ENCODE results near the gene UNC119.
"Not testable (repeated sequence)": the region's sequence is repeated elsewhere in the genome, so short reads cannot be mapped to it uniquely, and the experiment has no call there.

UNC119 gene

GRCh38 chr17:28552176-28552999, at the start of gene UNC119:
TSS of gene UNC119 (minus strand) at chr17:28552624. CDS start at chr17:28552557, 67 bp downstream.
- peak; percentile 51 to 59 for DNase-seq

- DNase-seq, result peak; percentile 64 to 71
These were observed 47.1 kb upstream of the UNC119 start for GRCh38 chr17:28599311-28600184.

GRCh38 chr17:28598799-28599310, 46.4 kb upstream of the UNC119 start, which contains the start of gene SPAG5:
TSS of gene SPAG5 (minus strand) at chr17:28599025. CDS start at chr17:28598946, 79 bp downstream.
- peak; percentile 87 to 92 for DNase-seq

GRCh38 chr17:28598389-28598788, 46.0 kb upstream of the UNC119 start:
- DNase-seq, result no peak

- DNase-seq, result no peak
These were observed 45.4 kb upstream of the UNC119 start for GRCh38 chr17:28597606-28598383.

- no peak for DNase-seq
These were observed 39.8 kb upstream of the UNC119 start for GRCh38 chr17:28592260-28592659.

- DNase-seq, result no peak
These were observed 33.4 kb upstream of the UNC119 start for GRCh38 chr17:28585851-28586250.

GRCh38 chr17:28584434-28584833, 32.0 kb upstream of the UNC119 start:
- no peak for DNase-seq

GRCh38 chr17:28582513-28582912, 30.1 kb upstream of the UNC119 start:
- DNase-seq, result no peak

GRCh38 chr17:28580959-28581358, 28.5 kb upstream of the UNC119 start:
- no peak for DNase-seq

- no peak for DNase-seq
These were observed 27.1 kb upstream of the UNC119 start for GRCh38 chr17:28579526-28579925.

GRCh38 chr17:28578246-28579195, 26.1 kb upstream of the UNC119 start:
- DNase-seq, result no peak

GRCh38 chr17:28577466-28577824, 25.0 kb upstream of the UNC119 start:
- DNase-seq, result no peak

GRCh38 chr17:28576758-28577465, 24.5 kb upstream of the UNC119 start, which contains the start of gene ALDOC:
TSS of gene ALDOC (minus strand) at chr17:28576895. CDS start at chr17:28575532, 1,363 bp downstream.
- peak; percentile 93 for DNase-seq

- not testable (repeated sequence) for DNase-seq
These were observed 23.6 kb upstream of the UNC119 start for GRCh38 chr17:28576016-28576415.

GRCh38 chr17:28575126-28575795, 22.8 kb upstream of the UNC119 start:
- no peak for DNase-seq

- DNase-seq, result no peak
These were observed 22.1 kb upstream of the UNC119 start for GRCh38 chr17:28574526-28574925.

GRCh38 chr17:28573966-28574480, 21.6 kb upstream of the UNC119 start:
- no peak for DNase-seq

GRCh38 chr17:28573521-28573920, 21.1 kb upstream of the UNC119 start:
- no peak for DNase-seq

GRCh38 chr17:28573040-28573380, 20.6 kb upstream of the UNC119 start:
- DNase-seq, result no peak
